HUES48 (cell line): ENCODE measurements around the gene AHNAK.
"Not testable (repeated sequence)": the region's sequence is repeated elsewhere in the genome, so short reads cannot be mapped to it uniquely, and the experiment has no call there.

ENCODE experiments used
- H3K27ac ChIP-seq: one replicate; pipeline ENCODE4 v1.7.0; 2013; ENCODE audit warnings: low read depth, low read length, inconsistent platforms
- H3K27me3 ChIP-seq: 2 replicates; pipeline ENCODE4 v1.6.1; 2013; ENCODE audit warnings: mild to moderate bottlenecking, low read length; ENCODE audit not compliant: control insufficient read depth, insufficient read depth
- H3K36me3 ChIP-seq: 2 replicates; pipeline ENCODE4 v1.6.1; 2013; ENCODE audit warnings: low read length; ENCODE audit not compliant: control insufficient read depth, insufficient read depth
- H3K4me1 ChIP-seq: 2 replicates; pipeline ENCODE4 v1.6.1; 2013; ENCODE audit warnings: mild to moderate bottlenecking, low read length; ENCODE audit not compliant: control insufficient read depth, insufficient read depth
- H3K4me3 ChIP-seq: 2 replicates; pipeline ENCODE4 v1.5.1; 2013; ENCODE audit warnings: mild to moderate bottlenecking, low read depth, low read length
- H3K9ac ChIP-seq: 2 replicates; pipeline ENCODE4 v1.6.1; 2013; ENCODE audit warnings: mild to moderate bottlenecking, low read depth, low read length, moderate library complexity
- H3K9me3 ChIP-seq: 2 replicates; pipeline ENCODE4 v1.6.1; 2013; ENCODE audit warnings: low read length; ENCODE audit not compliant: control insufficient read depth, insufficient read depth

AHNAK gene

DNA sequence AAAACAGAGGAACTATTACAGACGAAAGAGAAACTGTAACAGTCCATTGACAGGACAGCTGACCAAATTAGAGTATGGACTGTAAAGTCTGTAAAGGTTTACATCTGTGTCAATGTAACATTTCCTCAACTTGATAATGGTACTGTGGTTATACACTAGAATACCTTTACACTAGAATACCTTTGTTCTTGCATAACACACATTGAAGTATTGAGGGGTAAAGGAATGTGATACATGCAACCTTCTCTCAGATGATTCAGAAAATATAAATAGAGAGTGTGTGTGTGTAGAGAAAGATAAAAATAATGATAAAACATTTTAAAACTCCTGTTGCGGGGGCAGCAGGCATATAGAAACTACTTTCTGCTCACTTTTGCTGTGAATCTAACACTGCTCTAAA, 32.6 kb upstream of the AHNAK start:
- Histone ChIP-seq H3K36me3 (peaks cover 64% of the 10 kb centered on the region), H3K4me1 (peaks cover 8% of the 10 kb centered on the region; the same call in 1 of the 2 replicates), H3K4me3 (no peak overlapping the region), H3K27me3 (no peaks in the 10 kb centered on the region), H3K9ac (no peak overlapping the region), H3K27ac (no peak overlapping the region), H3K9me3 (no peaks in the 10 kb centered on the region)

DNA sequence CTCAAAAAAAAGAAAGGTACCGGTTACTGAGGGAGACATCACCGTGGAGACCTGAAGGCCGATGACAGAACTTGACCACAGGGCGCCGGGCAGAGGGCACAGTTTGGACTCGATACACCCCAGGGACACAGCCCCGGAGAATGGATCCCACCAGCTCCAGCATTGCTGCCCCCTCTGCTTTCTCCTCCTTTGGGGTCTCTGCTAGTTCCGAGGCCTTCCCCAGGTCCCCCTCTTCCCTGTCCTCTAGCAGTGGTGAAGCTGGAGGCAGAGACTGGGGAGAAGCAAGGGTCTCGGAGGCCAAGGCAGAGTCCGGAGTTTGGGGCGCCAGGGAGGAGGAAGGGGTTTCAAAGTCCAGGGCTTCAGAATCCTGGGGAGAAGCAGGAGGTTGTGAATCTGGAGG, 31.9 kb upstream of the AHNAK start:
- H3K4me1 ChIP-seq = peaks cover 8% of the 10 kb centered on the region; the same call in 1 of the 2 replicates
- H3K9ac ChIP-seq = no peak overlapping the region
- H3K4me3 ChIP-seq = no peak overlapping the region
- no peaks in the 10 kb centered on the region for H3K9me3 ChIP-seq
- H3K36me3 ChIP-seq = peaks cover 61% of the 10 kb centered on the region
- no peaks in the 10 kb centered on the region for H3K27me3 ChIP-seq
- H3K27ac ChIP-seq = no peak overlapping the region

DNA sequence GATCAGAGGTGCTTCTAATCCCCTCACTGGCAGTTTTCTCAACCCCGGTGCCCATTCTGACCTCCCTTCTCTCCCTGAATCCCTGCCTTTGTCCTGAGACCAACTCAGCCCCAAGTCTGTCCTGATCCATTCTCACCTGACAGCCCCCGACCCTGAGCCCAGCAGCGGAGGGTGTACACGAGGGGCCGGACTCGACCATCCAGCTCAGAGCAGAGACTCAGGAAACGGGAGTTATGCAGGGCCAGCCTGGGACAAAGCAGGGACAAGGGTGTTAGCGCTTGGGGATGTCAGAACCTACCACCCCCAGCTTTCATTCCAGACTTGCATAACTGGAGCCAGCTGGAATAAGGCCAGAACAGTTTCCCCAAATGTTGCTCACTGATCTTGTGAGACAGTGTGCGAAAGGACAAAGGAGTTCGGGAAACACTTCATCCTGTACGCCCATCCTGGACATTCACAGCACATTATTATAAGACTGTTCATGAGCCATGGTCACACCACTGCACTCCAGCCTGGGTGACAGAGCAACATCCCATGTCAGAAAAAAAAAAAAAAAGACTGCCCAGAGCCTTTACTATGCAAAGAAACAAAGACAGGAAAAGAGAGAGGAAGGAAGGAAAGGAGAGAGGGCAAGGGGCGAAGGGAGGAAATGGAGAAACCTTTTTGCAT, 30.6 kb upstream of the AHNAK start:
- H3K27me3 ChIP-seq = no peaks in the 10 kb centered on the region
- no peaks in the 10 kb centered on the region for H3K9me3 ChIP-seq
- H3K27ac ChIP-seq = no peak overlapping the region
- no peak overlapping the region for H3K9ac ChIP-seq
- peaks cover 13% of the 10 kb centered on the region for H3K4me1 ChIP-seq
- H3K4me3 ChIP-seq = no peak overlapping the region
- peaks cover 62% of the 10 kb centered on the region for H3K36me3 ChIP-seq

DNA sequence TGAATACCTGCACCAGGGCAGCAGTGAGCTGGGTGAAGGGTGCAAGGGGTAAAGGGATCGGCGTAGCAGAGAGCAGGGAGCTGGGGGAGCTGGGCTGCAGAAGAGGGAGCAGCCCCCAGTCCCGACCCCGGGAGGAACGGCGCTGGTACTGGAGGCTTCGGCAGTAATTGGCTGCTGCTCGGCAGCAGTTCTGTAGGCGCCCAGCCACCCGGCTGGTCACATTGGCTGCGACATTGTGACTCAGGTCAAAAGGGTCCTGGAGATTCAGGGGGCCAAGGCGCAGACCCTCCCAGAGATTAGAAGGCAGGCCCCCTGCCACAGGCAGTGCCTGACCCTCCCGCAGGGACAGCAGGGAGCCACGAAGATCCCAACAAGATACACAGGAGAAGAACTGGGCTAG, 29.2 kb upstream of the AHNAK start:
- Histone ChIP-seq H3K36me3 (peaks cover 62% of the 10 kb centered on the region), H3K9ac (no peak overlapping the region), H3K4me1 (peaks cover 16% of the 10 kb centered on the region), H3K9me3 (no peaks in the 10 kb centered on the region), H3K27ac (no peak overlapping the region), H3K27me3 (no peaks in the 10 kb centered on the region), H3K4me3 (no peak overlapping the region)

DNA sequence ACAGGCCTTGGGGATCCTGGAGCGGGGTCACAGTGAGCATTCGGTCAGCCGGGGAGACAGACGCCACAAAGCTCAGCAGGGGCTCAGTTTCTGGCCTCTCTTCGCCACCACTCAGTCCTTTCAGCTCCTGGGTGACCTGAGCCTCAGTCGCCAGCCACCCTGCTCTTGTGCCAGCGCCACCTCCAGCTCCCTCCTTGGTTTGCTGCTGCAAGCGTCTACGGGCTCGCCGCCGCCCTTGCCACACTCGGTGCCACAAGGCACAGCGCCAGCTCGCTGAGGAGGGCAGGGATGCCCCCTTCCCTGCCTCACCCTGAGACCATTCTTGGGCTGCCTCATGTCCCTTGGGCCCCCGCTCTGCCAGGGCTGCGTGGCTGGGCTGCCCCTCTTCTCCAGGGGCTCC, 28.6 kb upstream of the AHNAK start:
- Histone ChIP-seq H3K9me3 (no peaks in the 10 kb centered on the region), H3K36me3 (peaks cover 64% of the 10 kb centered on the region), H3K4me3 (peak overlapping the region; percentile 91), H3K9ac (no peak overlapping the region), H3K27ac (no peak overlapping the region), H3K27me3 (no peaks in the 10 kb centered on the region), H3K4me1 (peaks cover 16% of the 10 kb centered on the region)

DNA sequence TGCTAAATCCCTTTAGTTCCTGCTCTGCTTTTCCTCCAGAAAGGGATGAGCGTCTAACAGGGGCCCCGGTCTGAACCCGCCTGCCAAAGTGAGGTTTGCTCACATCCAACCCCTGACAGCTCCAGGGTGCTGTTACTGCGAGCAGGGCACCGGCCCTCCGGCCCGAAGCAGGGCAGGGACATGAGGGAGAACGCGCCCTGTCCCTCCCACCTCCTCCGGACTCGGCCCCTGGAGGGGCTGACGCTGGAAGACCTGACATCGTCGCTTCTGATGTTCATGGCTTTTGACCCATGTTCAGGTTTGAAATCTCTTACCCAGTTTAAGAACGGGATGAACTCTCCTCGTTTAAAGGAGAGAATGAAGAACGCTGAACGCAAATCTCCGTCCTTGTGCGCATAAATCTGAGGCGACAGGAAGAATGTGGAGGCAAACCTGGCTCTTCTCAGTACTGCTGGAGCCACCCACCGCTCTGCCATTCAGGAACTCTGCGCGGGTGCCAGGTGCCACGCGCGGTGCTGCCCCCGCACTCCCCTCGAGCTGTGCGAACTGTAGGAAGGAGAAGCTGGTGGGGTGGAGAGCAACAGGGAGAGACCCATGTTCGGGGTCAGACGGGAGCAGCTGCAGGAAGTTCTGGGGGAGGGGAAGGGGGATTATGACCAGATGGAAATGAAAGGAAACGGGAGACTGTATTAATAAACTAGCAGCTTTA, 27.9 kb upstream of the AHNAK start:
- H3K9me3 ChIP-seq = no peaks in the 10 kb centered on the region
- peak overlapping the region; percentile 83 for H3K27ac ChIP-seq
- peaks cover 65% of the 10 kb centered on the region for H3K36me3 ChIP-seq
- H3K4me1 ChIP-seq = peaks cover 16% of the 10 kb centered on the region
- peak overlapping the region; percentile 67 for H3K9ac ChIP-seq
- no peaks in the 10 kb centered on the region for H3K27me3 ChIP-seq
- H3K4me3 ChIP-seq = peak overlapping the region; percentile 91

DNA sequence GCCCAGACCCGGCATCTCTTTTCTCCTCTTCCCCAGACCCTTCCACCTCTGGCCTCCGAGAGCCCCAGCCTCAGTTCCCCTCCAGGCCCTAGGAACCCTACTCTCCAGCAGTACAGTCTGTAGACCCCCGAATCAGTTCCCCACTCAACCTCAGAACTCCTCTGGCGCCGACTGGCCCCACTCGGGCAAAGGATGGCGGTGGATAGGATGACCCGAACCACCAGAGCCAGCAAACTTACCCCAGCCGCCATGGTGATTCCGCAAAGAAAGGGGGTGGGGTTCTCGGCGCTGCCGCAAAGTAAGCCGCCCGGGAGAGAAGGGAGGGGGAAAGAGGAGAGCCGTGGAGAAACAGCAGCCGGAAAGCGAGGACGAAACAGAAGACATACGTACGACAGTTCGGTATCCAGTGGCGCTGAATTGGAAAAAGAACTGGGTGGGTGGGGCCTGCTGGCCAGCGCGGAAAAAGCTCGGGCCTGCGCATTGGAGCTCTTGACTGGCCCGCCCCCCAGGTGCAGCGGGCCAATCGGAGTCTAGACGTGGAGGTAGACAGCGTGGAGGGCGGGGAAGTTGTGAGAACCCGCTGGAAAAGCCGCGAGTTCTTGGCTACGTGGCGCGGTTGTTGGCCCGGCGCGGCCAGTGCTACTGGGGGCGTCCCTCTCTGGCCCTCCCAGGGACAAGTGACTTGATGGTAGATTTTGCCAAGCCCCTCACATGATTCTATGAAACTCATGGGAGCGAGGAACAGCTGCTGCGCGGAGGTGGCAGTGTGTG, 27.2 kb upstream of the AHNAK start, which contains the start of gene EEF1G:
TSS of gene EEF1G (minus strand) at position 300 of the 771 bp plus-strand sequence. CDS start at position 251, 49 bp downstream.
- Histone ChIP-seq H3K4me3 (peak within 1 kb of the TSS; percentile 91), H3K36me3 (peaks cover 66% of the 10 kb centered on the region), H3K27ac (peak within 1 kb of the TSS; percentile 86), H3K9me3 (no peaks in the 10 kb centered on the region), H3K27me3 (no peaks in the 10 kb centered on the region), H3K4me1 (peaks cover 16% of the 10 kb centered on the region), H3K9ac (peak within 1 kb of the TSS; percentile 87)

DNA sequence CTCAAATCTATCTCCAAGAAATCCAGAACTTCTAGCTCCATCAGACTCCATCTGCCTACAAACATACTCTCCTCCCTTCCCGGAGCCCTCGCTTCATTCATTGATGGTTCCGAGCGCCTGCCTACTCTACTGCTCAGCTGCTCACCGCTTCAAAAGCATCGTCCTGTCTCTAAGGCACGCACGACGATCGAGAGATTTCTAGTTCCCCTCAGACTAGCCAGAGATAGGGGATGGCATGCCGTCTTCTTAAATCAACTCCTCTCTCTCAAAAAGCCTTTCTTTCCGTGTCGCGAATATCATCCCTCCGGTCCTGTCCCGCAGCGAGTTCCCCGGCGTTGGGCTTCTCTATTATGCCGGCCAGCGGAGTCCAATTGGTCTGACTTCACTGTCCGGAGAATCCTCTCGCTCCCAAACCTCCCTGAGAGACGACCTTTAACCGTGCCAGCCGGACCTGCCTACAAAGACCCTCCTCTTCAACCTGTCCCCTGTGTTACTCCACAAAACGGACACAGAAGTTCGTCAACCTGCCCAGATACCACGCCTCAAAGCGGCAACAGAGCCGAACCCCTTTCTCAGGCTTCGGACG, 26.5 kb upstream of the AHNAK start:
- Histone ChIP-seq H3K4me1 (peaks cover 16% of the 10 kb centered on the region), H3K27me3 (no peaks in the 10 kb centered on the region), H3K36me3 (peaks cover 65% of the 10 kb centered on the region), H3K9ac (peak overlapping the region; percentile 87), H3K9me3 (no peaks in the 10 kb centered on the region), H3K27ac (peak overlapping the region; percentile 86), H3K4me3 (peak overlapping the region; percentile 91)

DNA sequence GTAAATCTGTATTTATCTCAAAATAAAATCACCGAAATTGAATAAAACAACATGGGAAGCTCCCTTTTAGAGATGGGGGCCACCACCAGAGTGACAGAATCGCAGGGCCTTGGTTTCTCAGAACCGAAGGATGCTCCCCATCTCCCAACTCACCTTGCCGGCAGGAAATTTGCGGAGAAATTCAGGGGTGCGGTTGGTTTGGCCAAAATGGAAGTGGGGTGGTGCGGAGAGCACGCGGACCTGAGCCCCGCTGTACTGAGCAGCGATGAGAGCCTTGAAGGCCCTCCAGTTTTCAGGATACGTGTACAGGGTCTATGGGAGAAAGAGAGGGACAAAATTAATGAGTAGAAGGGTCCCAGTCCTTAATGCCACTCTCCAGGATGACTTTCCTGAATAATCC, 25.8 kb upstream of the AHNAK start:
- H3K36me3 ChIP-seq = peaks cover 68% of the 10 kb centered on the region
- no peaks in the 10 kb centered on the region for H3K27me3 ChIP-seq
- H3K9ac ChIP-seq = peak overlapping the region; percentile 87
- peak overlapping the region; percentile 55 for H3K27ac ChIP-seq
- no peaks in the 10 kb centered on the region for H3K9me3 ChIP-seq
- peaks cover 16% of the 10 kb centered on the region for H3K4me1 ChIP-seq
- H3K4me3 ChIP-seq = peak overlapping the region; percentile 91

DNA sequence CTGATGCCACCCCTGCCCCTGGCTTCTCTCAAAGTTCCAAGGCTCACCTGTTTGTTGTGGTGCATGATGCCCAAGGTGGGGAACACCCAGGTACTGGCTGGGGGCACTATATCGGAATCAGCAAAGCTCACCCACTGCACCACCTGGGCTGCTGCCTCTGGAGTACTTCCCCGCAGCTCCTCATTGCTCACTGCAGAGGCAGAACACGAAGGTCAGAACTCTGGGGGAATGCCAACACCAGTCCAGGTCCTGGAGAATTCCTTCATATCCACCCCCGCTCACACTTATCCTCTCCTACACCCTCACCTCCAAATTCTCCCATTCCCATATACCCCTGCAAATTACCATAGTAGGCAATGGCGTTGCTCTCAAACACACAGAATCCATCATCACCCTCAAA, 24.9 kb upstream of the AHNAK start:
- H3K36me3 ChIP-seq = peaks cover 68% of the 10 kb centered on the region
- H3K27me3 ChIP-seq, H3K9me3 ChIP-seq, H3K9ac ChIP-seq: not testable (repeated sequence)
- H3K27ac ChIP-seq = peak overlapping the region; percentile 24
- H3K4me3 ChIP-seq = 0 out of 2 replicates have a peak overlapping the region, but pooled peaks have one; percentile 91
- H3K4me1 ChIP-seq = peaks cover 16% of the 10 kb centered on the region
